ENCODE data around the gene FAM81B.
"Not testable (repeated sequence)": the region's sequence is repeated elsewhere in the genome, so short reads cannot be mapped to it uniquely, and the experiment has no call there.

Gene FAM81B

GRCh38 chr5:95390812-95391492 is at the start of gene FAM81B:
FAM81B (plus strand) TSS chr5:95391366; CDS start chr5:95391390, 24 bp downstream.
- Mint-ChIP-seq H3K4me3 (no peak within 1 kb of the TSS), H3K4me1 (ENCODE audit: low read depth) (no peaks in the 10 kb centered on the region), H3K27ac (no peak within 1 kb of the TSS), H3K27me3 (peaks cover 9% of the 10 kb centered on the region), H3K36me3 (no peaks in the 10 kb centered on the region), H3K9me3 (ENCODE audit: low read depth) (no peaks in the 10 kb centered on the region)

- not testable (repeated sequence) for H3K27ac Mint-ChIP-seq; H3K36me3 Mint-ChIP-seq; H3K4me3 Mint-ChIP-seq; H3K4me1 Mint-ChIP-seq (ENCODE audit: low read depth); H3K9me3 Mint-ChIP-seq (ENCODE audit: low read depth); H3K27me3 Mint-ChIP-seq
Observed at GRCh38 chr5:95341444-95341843, 49.7 kb upstream of the FAM81B start.

GRCh38 chr5:95347506-95348120 is 43.6 kb upstream of the FAM81B start:
- Mint-ChIP-seq H3K27me3 (no peaks in the 10 kb centered on the region), H3K27ac (no peak overlapping the region), H3K4me1 (ENCODE audit: low read depth) (no peaks in the 10 kb centered on the region), H3K4me3 (no peak overlapping the region), H3K9me3 (ENCODE audit: low read depth) (peaks cover 7% of the 10 kb centered on the region), H3K36me3 (no peaks in the 10 kb centered on the region)

GRCh38 chr5:95350631-95351030 is 40.5 kb upstream of the FAM81B start:
- peaks cover 3% of the 10 kb centered on the region for H3K9me3 Mint-ChIP-seq (ENCODE audit: low read depth)
- H3K4me3 Mint-ChIP-seq = no peak overlapping the region
- no peak overlapping the region for H3K27ac Mint-ChIP-seq
- H3K27me3 Mint-ChIP-seq = peaks cover 2% of the 10 kb centered on the region
- H3K36me3 Mint-ChIP-seq = no peaks in the 10 kb centered on the region
- no peaks in the 10 kb centered on the region for H3K4me1 Mint-ChIP-seq (ENCODE audit: low read depth)

- Mint-ChIP-seq H3K9me3 (ENCODE audit: low read depth) (peaks cover 3% of the 10 kb centered on the region), H3K36me3 (no peaks in the 10 kb centered on the region), H3K27ac (no peak overlapping the region), H3K4me3 (no peak overlapping the region), H3K27me3 (peaks cover 6% of the 10 kb centered on the region), H3K4me1 (ENCODE audit: low read depth) (no peaks in the 10 kb centered on the region)
Observed at GRCh38 chr5:95352691-95353090, 38.5 kb upstream of the FAM81B start.

GRCh38 chr5:95358320-95358719 is 32.8 kb upstream of the FAM81B start:
- no peak overlapping the region for H3K4me3 Mint-ChIP-seq

GRCh38 chr5:95358848-95359247 is 32.3 kb upstream of the FAM81B start:
- peaks cover 5% of the 10 kb centered on the region for H3K27me3 Mint-ChIP-seq
- no peak overlapping the region for H3K27ac Mint-ChIP-seq
- H3K4me3 Mint-ChIP-seq = no peak overlapping the region
- peaks cover 7% of the 10 kb centered on the region for H3K4me1 Mint-ChIP-seq (ENCODE audit: low read depth)
- H3K9me3 Mint-ChIP-seq (ENCODE audit: low read depth) = peaks cover 3% of the 10 kb centered on the region
- no peaks in the 10 kb centered on the region for H3K36me3 Mint-ChIP-seq

More at GRCh38 chr5:95358320-95358719, 32.8 kb upstream of the FAM81B start:
- peaks cover 3% of the 10 kb centered on the region for H3K9me3 Mint-ChIP-seq (ENCODE audit: low read depth)
- no peaks in the 10 kb centered on the region for H3K36me3 Mint-ChIP-seq
- H3K4me1 Mint-ChIP-seq (ENCODE audit: low read depth) = peaks cover 7% of the 10 kb centered on the region
- H3K27me3 Mint-ChIP-seq = peaks cover 5% of the 10 kb centered on the region
- H3K27ac Mint-ChIP-seq = no peak overlapping the region

- H3K4me3 Mint-ChIP-seq; H3K27ac Mint-ChIP-seq; H3K27me3 Mint-ChIP-seq; H3K9me3 Mint-ChIP-seq (ENCODE audit: low read depth); H3K36me3 Mint-ChIP-seq; H3K4me1 Mint-ChIP-seq (ENCODE audit: low read depth): not testable (repeated sequence)
Observed at GRCh38 chr5:95360667-95361066, 30.5 kb upstream of the FAM81B start.

- no peaks in the 10 kb centered on the region for H3K36me3 Mint-ChIP-seq
- peaks cover 12% of the 10 kb centered on the region for H3K27me3 Mint-ChIP-seq
- no peaks in the 10 kb centered on the region for H3K4me1 Mint-ChIP-seq (ENCODE audit: low read depth)
- peaks cover 7% of the 10 kb centered on the region for H3K9me3 Mint-ChIP-seq (ENCODE audit: low read depth)
- no peak overlapping the region for H3K27ac Mint-ChIP-seq
- H3K4me3 Mint-ChIP-seq = no peak overlapping the region
Observed at GRCh38 chr5:95365302-95366095, 25.7 kb upstream of the FAM81B start.

- Mint-ChIP-seq H3K36me3 (no peaks in the 10 kb centered on the region), H3K9me3 (ENCODE audit: low read depth) (peaks cover 2% of the 10 kb centered on the region), H3K27ac (no peak overlapping the region), H3K4me1 (ENCODE audit: low read depth) (no peaks in the 10 kb centered on the region), H3K4me3 (no peak overlapping the region), H3K27me3 (peaks cover 9% of the 10 kb centered on the region)
Observed at GRCh38 chr5:95369782-95370181, 21.4 kb upstream of the FAM81B start.

GRCh38 chr5:95374061-95374460 is 17.1 kb upstream of the FAM81B start:
- Mint-ChIP-seq H3K27me3 (peaks cover 5% of the 10 kb centered on the region), H3K36me3 (no peaks in the 10 kb centered on the region), H3K4me1 (ENCODE audit: low read depth) (no peaks in the 10 kb centered on the region), H3K4me3 (no peak overlapping the region), H3K9me3 (ENCODE audit: low read depth) (no peaks in the 10 kb centered on the region), H3K27ac (no peak overlapping the region)

- Mint-ChIP-seq H3K27me3 (no peaks in the 10 kb centered on the region), H3K4me3 (no peak overlapping the region), H3K4me1 (ENCODE audit: low read depth) (peaks cover 9% of the 10 kb centered on the region), H3K27ac (no peak overlapping the region), H3K9me3 (ENCODE audit: low read depth) (no peaks in the 10 kb centered on the region), H3K36me3 (no peaks in the 10 kb centered on the region)
Observed at GRCh38 chr5:95375591-95375990, 15.6 kb upstream of the FAM81B start.

GRCh38 chr5:95379133-95379532 is 12.0 kb upstream of the FAM81B start:
- H3K4me1 Mint-ChIP-seq (ENCODE audit: low read depth) = peaks cover 14% of the 10 kb centered on the region
- no peaks in the 10 kb centered on the region for H3K27me3 Mint-ChIP-seq
- no peaks in the 10 kb centered on the region for H3K9me3 Mint-ChIP-seq (ENCODE audit: low read depth)
- H3K27ac Mint-ChIP-seq = no peak overlapping the region
- no peaks in the 10 kb centered on the region for H3K36me3 Mint-ChIP-seq
- H3K4me3 Mint-ChIP-seq = no peak overlapping the region

GRCh38 chr5:95380103-95380628 is 11.0 kb upstream of the FAM81B start:
- no peaks in the 10 kb centered on the region for H3K9me3 Mint-ChIP-seq (ENCODE audit: low read depth)
- H3K27me3 Mint-ChIP-seq = no peaks in the 10 kb centered on the region
- no peak overlapping the region for H3K27ac Mint-ChIP-seq
- H3K36me3 Mint-ChIP-seq = no peaks in the 10 kb centered on the region
- no peak overlapping the region for H3K4me3 Mint-ChIP-seq
- H3K4me1 Mint-ChIP-seq (ENCODE audit: low read depth) = peaks cover 14% of the 10 kb centered on the region

- Mint-ChIP-seq H3K4me1 (ENCODE audit: low read depth) (peaks cover 14% of the 10 kb centered on the region), H3K9me3 (ENCODE audit: low read depth) (no peaks in the 10 kb centered on the region), H3K4me3 (no peak overlapping the region), H3K27ac (no peak overlapping the region), H3K27me3 (peaks cover 7% of the 10 kb centered on the region), H3K36me3 (no peaks in the 10 kb centered on the region)
Observed at GRCh38 chr5:95382801-95383200, 8.4 kb upstream of the FAM81B start.
